HG03045 (cell line): ENCODE results near the gene EMC10.
"Not testable (repeated sequence)": the region's sequence is repeated elsewhere in the genome, so short reads cannot be mapped to it uniquely, and the experiment has no call there.

Experiments
- ATAC-seq: cut with Tn5 transposase; IDR thresholded peaks from one replicate; pipeline ENCODE4 v1.9.1; 2021; ENCODE audit warnings: mild to moderate bottlenecking, moderate library complexity; ENCODE audit not compliant: unreplicated experiment

Gene EMC10

GRCh38 chr19:50476224-50476906 lies at the start of gene EMC10, which contains the start of gene GARIN5A:
EMC10 (plus strand) TSS chr19:50476507; CDS start chr19:50476545, 38 bp downstream.
GARIN5A (minus strand) TSS chr19:50476848; CDS start chr19:50476388, 460 bp downstream.
- ATAC-seq, result peak; percentile 70

- ATAC-seq, result no peak
Measured at GRCh38 chr19:50427318-50427925, 48.9 kb upstream of the EMC10 start.

GRCh38 chr19:50427997-50428425 lies 48.3 kb upstream of the EMC10 start:
- ATAC-seq, result no peak

GRCh38 chr19:50428772-50429463 lies 47.4 kb upstream of the EMC10 start:
- no peak for ATAC-seq

- no peak for ATAC-seq
Measured at GRCh38 chr19:50430888-50431342, 45.4 kb upstream of the EMC10 start.

GRCh38 chr19:50431343-50432220 lies 44.7 kb upstream of the EMC10 start:
- peak; percentile 75 for ATAC-seq

- no peak for ATAC-seq
Measured at GRCh38 chr19:50432221-50433028, 43.9 kb upstream of the EMC10 start, which contains the start of gene MYBPC2. MYBPC2 (plus strand) TSS chr19:50432892; CDS start chr19:50432954, 62 bp downstream.

- no peak for ATAC-seq
Measured at GRCh38 chr19:50433201-50434180, 42.8 kb upstream of the EMC10 start.

- no peak for ATAC-seq
Measured at GRCh38 chr19:50434525-50434924, 41.8 kb upstream of the EMC10 start.

- ATAC-seq, result no peak
Measured at GRCh38 chr19:50435221-50435620, 41.1 kb upstream of the EMC10 start.

- no peak for ATAC-seq
Measured at GRCh38 chr19:50435627-50436026, 40.7 kb upstream of the EMC10 start.

GRCh38 chr19:50437862-50438449 lies 38.4 kb upstream of the EMC10 start:
- ATAC-seq, result no peak

GRCh38 chr19:50439130-50439529 lies 37.2 kb upstream of the EMC10 start:
- not testable (repeated sequence) for ATAC-seq

- no peak for ATAC-seq
Measured at GRCh38 chr19:50444059-50444458, 32.2 kb upstream of the EMC10 start.

- no peak for ATAC-seq
Measured at GRCh38 chr19:50447053-50447452, 29.3 kb upstream of the EMC10 start.

GRCh38 chr19:50447750-50448149 lies 28.6 kb upstream of the EMC10 start:
- no peak for ATAC-seq

GRCh38 chr19:50449236-50449899 lies 26.9 kb upstream of the EMC10 start:
- ATAC-seq, result no peak
